Measurements from ENCODE around the gene B4GALT1. TPM values are rescaled to one million over a fixed set of nuclear protein-coding genes. Genes with fewer than 3 reads are reported as not detected.

Gene B4GALT1
- total and polyA plus RNA-seq, 2 donors (not counting 1 experiment from before 2014, with no cell fraction given), result 24.1 to 64.8 TPM

DNA sequence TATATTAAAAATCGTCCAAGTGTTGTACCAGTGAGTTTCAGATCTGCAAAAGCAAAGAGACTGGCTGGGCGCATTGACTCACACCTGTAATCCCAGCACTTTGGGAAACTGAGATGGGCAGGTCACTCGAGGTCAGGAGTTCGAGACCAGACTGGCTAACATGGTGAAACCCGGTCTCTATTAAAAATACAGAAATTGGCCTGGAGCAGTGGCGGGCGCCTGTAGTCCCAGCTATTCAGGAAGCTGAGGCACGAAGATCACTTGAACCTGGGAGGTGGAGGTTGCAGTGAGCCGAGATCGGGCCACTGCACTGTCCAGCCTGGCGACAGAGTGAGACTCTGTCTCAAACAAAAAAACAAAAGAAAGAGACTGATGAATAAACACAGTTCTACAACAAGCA lies 18.3 kb upstream of the B4GALT1 start:
- no peak overlapping the region for H3K4me2 ChIP-seq (ENCODE audit: extremely low read depth, insufficient read depth, low read length)
- H3K9me3 ChIP-seq (ENCODE audit: control insufficient read depth, insufficient read depth, low read depth, low read length), result no peaks in the 10 kb centered on the region
- H3K27ac ChIP-seq (ENCODE audit: insufficient read depth, low read length), result no peak overlapping the region
- TF ChIP-seq, protein P1, sequence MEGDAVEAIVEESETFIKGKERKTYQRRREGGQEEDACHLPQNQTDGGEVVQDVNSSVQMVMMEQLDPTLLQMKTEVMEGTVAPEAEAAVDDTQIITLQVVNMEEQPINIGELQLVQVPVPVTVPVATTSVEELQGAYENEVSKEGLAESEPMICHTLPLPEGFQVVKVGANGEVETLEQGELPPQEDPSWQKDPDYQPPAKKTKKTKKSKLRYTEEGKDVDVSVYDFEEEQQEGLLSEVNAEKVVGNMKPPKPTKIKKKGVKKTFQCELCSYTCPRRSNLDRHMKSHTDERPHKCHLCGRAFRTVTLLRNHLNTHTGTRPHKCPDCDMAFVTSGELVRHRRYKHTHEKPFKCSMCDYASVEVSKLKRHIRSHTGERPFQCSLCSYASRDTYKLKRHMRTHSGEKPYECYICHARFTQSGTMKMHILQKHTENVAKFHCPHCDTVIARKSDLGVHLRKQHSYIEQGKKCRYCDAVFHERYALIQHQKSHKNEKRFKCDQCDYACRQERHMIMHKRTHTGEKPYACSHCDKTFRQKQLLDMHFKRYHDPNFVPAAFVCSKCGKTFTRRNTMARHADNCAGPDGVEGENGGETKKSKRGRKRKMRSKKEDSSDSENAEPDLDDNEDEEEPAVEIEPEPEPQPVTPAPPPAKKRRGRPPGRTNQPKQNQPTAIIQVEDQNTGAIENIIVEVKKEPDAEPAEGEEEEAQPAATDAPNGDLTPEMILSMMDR (conservative IDR thresholded peaks at IDR 0.05 in 1 of 2, IDR thresholded peaks at IDR 0.05 in 1 of 2; ENCODE audit: low read depth in 1 of 2, low read length in 2 of 2), result no peak
- no peak for TF ChIP-seq EZH2 (IDR thresholded peaks at IDR 0.05; ENCODE audit: low read length, missing control alignments)
- peaks cover 14% of the 10 kb centered on the region for H3K27me3 ChIP-seq (ENCODE audit: control insufficient read depth, insufficient read depth, low read length)
- DNase-seq (ENCODE audit: low read depth in 2 of 2), result no peak
- H4K20me1 ChIP-seq (ENCODE audit: control insufficient read depth, extremely low read depth, insufficient read depth, low read length), result no peaks in the 10 kb centered on the region
- H3K4me3 ChIP-seq (replicated peaks in 1 of 4; ENCODE audit: control extremely low read depth in 1 of 4, insufficient read depth in 1 of 4, low read depth in 3 of 4, low read length in 4 of 4), result no peak overlapping the region
- no peaks in the 10 kb centered on the region for H3K36me3 ChIP-seq (ENCODE audit: control insufficient read depth, insufficient read depth, low read length)
- H3K9ac ChIP-seq (ENCODE audit: insufficient read depth, low read length), result no peak overlapping the region
- no peak overlapping the region for H2AFZ ChIP-seq (ENCODE audit: low read length)
- H3K79me2 ChIP-seq (ENCODE audit: control insufficient read depth, insufficient read depth, low read length), result no peaks in the 10 kb centered on the region
- H3K4me1 ChIP-seq (ENCODE audit: control insufficient read depth, extremely low read depth, insufficient read depth, low read length), result peaks cover 4% of the 10 kb centered on the region

DNA sequence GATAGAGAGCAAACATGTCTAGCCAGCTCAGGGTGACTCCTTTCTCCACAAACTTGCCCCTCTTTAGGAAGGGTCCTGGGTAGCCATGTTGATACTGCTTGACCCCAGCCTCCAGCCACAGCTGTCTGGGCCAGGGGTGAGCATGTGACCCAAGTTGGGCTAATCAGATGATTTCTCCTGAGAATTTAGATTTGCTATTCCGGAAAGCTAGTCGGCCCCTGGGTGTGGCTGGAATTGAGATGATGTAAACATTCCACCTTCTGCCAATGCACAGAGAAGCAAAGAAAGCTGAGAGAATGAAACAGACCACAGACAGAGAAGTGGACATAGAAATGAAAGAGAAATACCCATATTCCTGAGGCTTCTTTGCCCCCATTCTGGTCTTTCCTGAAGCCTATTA lies 17.8 kb upstream of the B4GALT1 start:
- Histone ChIP-seq H3K36me3 (ENCODE audit: control insufficient read depth, insufficient read depth, low read length) (no peaks in the 10 kb centered on the region), H2AFZ (ENCODE audit: low read length) (no peak overlapping the region), H3K9me3 (ENCODE audit: control insufficient read depth, insufficient read depth, low read depth, low read length) (no peaks in the 10 kb centered on the region), H3K27me3 (ENCODE audit: control insufficient read depth, insufficient read depth, low read length) (peaks cover 11% of the 10 kb centered on the region), H3K27ac (ENCODE audit: insufficient read depth, low read length) (no peak overlapping the region), H3K4me2 (ENCODE audit: extremely low read depth, insufficient read depth, low read length) (no peak overlapping the region), H4K20me1 (ENCODE audit: control insufficient read depth, extremely low read depth, insufficient read depth, low read length) (no peaks in the 10 kb centered on the region), H3K9ac (ENCODE audit: insufficient read depth, low read length) (no peak overlapping the region), H3K4me3 (replicated peaks in 1 of 4; ENCODE audit: control extremely low read depth in 1 of 4, insufficient read depth in 1 of 4, low read depth in 3 of 4, low read length in 4 of 4) (no peak overlapping the region), H3K4me1 (ENCODE audit: control insufficient read depth, extremely low read depth, insufficient read depth, low read length) (peaks cover 4% of the 10 kb centered on the region), H3K79me2 (ENCODE audit: control insufficient read depth, insufficient read depth, low read length) (no peaks in the 10 kb centered on the region)
- DNase-seq (ENCODE audit: low read depth in 2 of 2), result peak in 1 of 2 donors; percentile 68
- no peak for TF ChIP-seq EZH2 (IDR thresholded peaks at IDR 0.05; ENCODE audit: low read length, missing control alignments)
- TF ChIP-seq, protein P1 (conservative IDR thresholded peaks at IDR 0.05 in 1 of 2, IDR thresholded peaks at IDR 0.05 in 1 of 2; ENCODE audit: low read depth in 1 of 2, low read length in 2 of 2), result no peak

DNA sequence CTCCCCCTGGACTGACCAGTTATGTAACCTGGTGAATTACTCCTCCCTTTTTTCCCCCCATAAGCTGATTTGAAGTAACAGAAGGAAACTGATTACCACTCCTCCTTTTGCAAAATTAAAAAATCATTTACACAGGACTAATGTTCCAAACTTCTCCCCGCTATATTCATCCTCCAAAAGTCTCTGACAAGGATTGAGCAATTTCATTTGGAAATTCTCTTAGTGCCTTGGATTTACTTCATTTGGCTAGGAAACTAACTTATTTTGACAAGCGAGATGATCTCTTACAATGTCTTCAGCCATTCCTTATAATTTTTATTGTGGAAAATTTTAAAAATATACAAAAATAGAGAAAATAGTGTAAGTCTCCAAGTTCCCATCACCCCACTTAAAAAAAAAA lies 15.4 kb upstream of the B4GALT1 start:
- Histone ChIP-seq H3K27me3 (ENCODE audit: control insufficient read depth, insufficient read depth, low read length) (peaks cover 7% of the 10 kb centered on the region), H3K9me3 (ENCODE audit: control insufficient read depth, insufficient read depth, low read depth, low read length) (no peaks in the 10 kb centered on the region), H3K4me1 (ENCODE audit: control insufficient read depth, extremely low read depth, insufficient read depth, low read length) (peaks cover 4% of the 10 kb centered on the region), H3K27ac (ENCODE audit: insufficient read depth, low read length) (no peak overlapping the region), H4K20me1 (ENCODE audit: control insufficient read depth, extremely low read depth, insufficient read depth, low read length) (no peaks in the 10 kb centered on the region), H3K79me2 (ENCODE audit: control insufficient read depth, insufficient read depth, low read length) (no peaks in the 10 kb centered on the region), H3K36me3 (ENCODE audit: control insufficient read depth, insufficient read depth, low read length) (no peaks in the 10 kb centered on the region), H2AFZ (ENCODE audit: low read length) (no peak overlapping the region), H3K4me3 (replicated peaks in 1 of 4; ENCODE audit: control extremely low read depth in 1 of 4, insufficient read depth in 1 of 4, low read depth in 3 of 4, low read length in 4 of 4) (no peak overlapping the region), H3K4me2 (ENCODE audit: extremely low read depth, insufficient read depth, low read length) (no peak overlapping the region), H3K9ac (ENCODE audit: insufficient read depth, low read length) (no peak overlapping the region)
- TF ChIP-seq, protein P1 (conservative IDR thresholded peaks at IDR 0.05 in 1 of 2, IDR thresholded peaks at IDR 0.05 in 1 of 2; ENCODE audit: low read depth in 1 of 2, low read length in 2 of 2), result no peak
- no peak for TF ChIP-seq EZH2 (IDR thresholded peaks at IDR 0.05; ENCODE audit: low read length, missing control alignments)
- no peak for DNase-seq (ENCODE audit: low read depth in 2 of 2)
